ENCODE results near the gene ZNF287. TPM values are rescaled to one million over a fixed set of nuclear protein-coding genes. Genes with fewer than 3 reads are reported as not detected.

Gene ZNF287
- total and polyA plus RNA-seq, 2 donors: 7.4 to 18.2 TPM

DNA sequence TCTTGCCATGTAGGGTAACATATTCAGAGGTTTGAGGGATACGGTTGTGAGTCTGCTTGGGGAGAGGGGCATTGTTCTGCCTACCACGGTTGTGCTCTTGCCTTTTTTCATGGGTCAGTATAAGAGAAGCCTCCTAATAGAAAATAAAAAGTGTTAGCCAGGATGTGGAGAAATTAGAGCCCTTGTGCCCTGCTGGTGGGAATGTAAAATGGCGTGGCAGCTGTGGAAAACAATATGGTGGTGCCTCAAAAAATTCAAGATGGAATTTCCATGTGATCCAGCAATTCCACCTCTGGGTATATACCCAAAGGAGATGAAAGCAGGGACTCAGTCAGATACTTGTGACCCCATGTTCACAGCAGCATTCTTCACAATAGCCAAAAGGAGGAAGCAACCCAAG lies 62.8 kb downstream of the ZNF287 start:
- no peak for DNase-seq (ENCODE audit: extremely low spot score)
- Histone ChIP-seq H3K4me3 (ENCODE audit: low read depth, low read length) (no peak overlapping the region), H3K36me3 (ENCODE audit: insufficient read depth) (no peaks in the 10 kb centered on the region), H3K4me1 (ENCODE audit: insufficient read depth) (no peaks in the 10 kb centered on the region), H3K27ac (ENCODE audit: low read depth) (no peak overlapping the region)
- 94% methylated on average over 3 of the region's 3 CpGs for WGBS

DNA sequence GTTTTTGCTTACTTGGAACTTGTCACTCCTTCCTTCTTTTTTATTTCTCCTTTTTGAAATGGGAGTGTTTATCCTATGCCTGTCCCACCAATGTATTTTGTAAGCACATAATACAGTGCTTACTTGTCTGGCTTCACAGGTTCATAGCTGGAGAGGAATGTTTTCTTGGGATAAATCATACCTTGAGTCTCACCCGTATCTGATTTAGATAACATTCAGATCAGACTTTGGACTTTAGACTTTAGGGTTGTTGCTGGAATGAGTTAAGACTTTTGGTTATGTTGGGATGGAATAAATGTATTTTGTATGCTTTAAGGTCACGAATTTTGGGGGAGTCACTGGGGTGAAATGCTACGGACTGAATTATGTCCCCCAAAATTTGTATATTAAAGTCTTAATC lies 64.0 kb downstream of the ZNF287 start:
- Histone ChIP-seq H3K4me1 (ENCODE audit: insufficient read depth) (no peaks in the 10 kb centered on the region), H3K27ac (ENCODE audit: low read depth) (no peak overlapping the region), H3K36me3 (ENCODE audit: insufficient read depth) (no peaks in the 10 kb centered on the region), H3K4me3 (ENCODE audit: low read depth, low read length) (no peak overlapping the region)
- no peak for DNase-seq (ENCODE audit: extremely low spot score)
- WGBS: 64% methylated on average over 3 of the region's 3 CpGs

Other genes starting within 250 kb of the ZNF287 start
- gene CENPV, start 215.7 kb downstream of the ZNF287 start, total RNA-seq: 15.4 TPM
- gene CENPV, start 215.7 kb downstream of the ZNF287 start, polyA plus RNA-seq: 20.5 TPM
- 1,468 TPM for gene UBB, start 188.1 kb downstream of the ZNF287 start, total RNA-seq
- gene UBB, start 188.1 kb downstream of the ZNF287 start, polyA plus RNA-seq: 1,242 TPM
- 6.8 TPM for gene TRPV2, start 153.6 kb downstream of the ZNF287 start, total RNA-seq
- 15.4 TPM for gene TRPV2, start 153.6 kb downstream of the ZNF287 start, polyA plus RNA-seq
- gene LRRC75A, start 77.0 kb downstream of the ZNF287 start, total RNA-seq: 5.7 TPM
- 4.6 TPM for gene LRRC75A, start 77.0 kb downstream of the ZNF287 start, polyA plus RNA-seq
- 24.1 TPM for gene ZNF624, start 84.6 kb upstream of the ZNF287 start, total RNA-seq
- 2.1 TPM for gene ZNF624, start 84.6 kb upstream of the ZNF287 start, polyA plus RNA-seq
- gene CCDC144A, start 121.0 kb upstream of the ZNF287 start, total RNA-seq: 4.7 TPM
- gene CCDC144A, start 121.0 kb upstream of the ZNF287 start, polyA plus RNA-seq: 1.3 TPM

Data from urinary bladder (tissue), 4 donors.